Endodermal cell (in vitro differentiated cells): ENCODE data around the gene PCNX1. TPM values are rescaled to one million over a fixed set of nuclear protein-coding genes. Genes with fewer than 3 reads are reported as not detected.

Source experiments
- DNase-seq: peaks from one replicate; pipeline ENCODE4 v3.0.0-alpha.2; 2017
- H3K27ac ChIP-seq: 2 replicates; pipeline ENCODE4 v1.5.1; 2013; ENCODE audit warnings: mild to moderate bottlenecking, low read depth, low read length, moderate library complexity
- H3K27me3 ChIP-seq: 2 replicates; pipeline ENCODE4 v1.6.1; 2013; ENCODE audit warnings: mild to moderate bottlenecking, low read length, moderate library complexity; ENCODE audit not compliant: insufficient read depth, control insufficient read depth, poor library complexity, severe bottlenecking
- H3K36me3 ChIP-seq: 2 replicates; pipeline ENCODE4 v1.7.0; 2013; ENCODE audit warnings: mild to moderate bottlenecking, low read length, moderate library complexity; ENCODE audit not compliant: control insufficient read depth, insufficient read depth
- H3K4me1 ChIP-seq: one replicate; pipeline ENCODE4 v1.7.0; 2013; ENCODE audit warnings: low read length; ENCODE audit not compliant: control insufficient read depth, insufficient read depth
- H3K4me3 ChIP-seq: 2 replicates; pipeline ENCODE4 v1.5.1; 2013; ENCODE audit warnings: mild to moderate bottlenecking, low read length, moderate library complexity
- H3K9ac ChIP-seq: 2 replicates; pipeline ENCODE4 v1.6.1; 2013; ENCODE audit warnings: mild to moderate bottlenecking, low read length, moderate library complexity; ENCODE audit not compliant: poor library complexity, severe bottlenecking; ENCODE audit errors: extremely low read depth
- H3K9me3 ChIP-seq: 2 replicates; pipeline ENCODE4 v1.6.1; 2013; ENCODE audit warnings: mild to moderate bottlenecking, low read length, moderate library complexity; ENCODE audit not compliant: control insufficient read depth
- H3K27ac Mint-ChIP-seq: 2 replicates; pipeline ENCODE4 v1.8.0; 2020; ENCODE audit warnings: mixed read lengths
- H3K27me3 Mint-ChIP-seq: 2 replicates; pipeline ENCODE4 v1.8.0; 2021; ENCODE audit warnings: mild to moderate bottlenecking, mixed read lengths; ENCODE audit not compliant: insufficient read depth
- H3K36me3 Mint-ChIP-seq: 2 replicates; pipeline ENCODE4 v1.8.0; 2020; ENCODE audit warnings: low read depth, mixed read lengths
- H3K4me1 Mint-ChIP-seq: 2 replicates; pipeline ENCODE4 v1.8.0; 2020; ENCODE audit warnings: mixed read lengths
- H3K4me3 Mint-ChIP-seq: 2 replicates; pipeline ENCODE4 v1.8.0; 2020; ENCODE audit warnings: mild to moderate bottlenecking, moderate library complexity, mixed read lengths
- H3K9me3 Mint-ChIP-seq: 2 replicates; pipeline ENCODE4 v1.8.0; 2020; ENCODE audit warnings: mild to moderate bottlenecking, mixed read lengths
- WGBS, 2 experiments: methylation state at CpG; one replicate each; pipeline versions ENCODE4 v1.1.5 to v1.1.7; 2013; ENCODE audit warnings: missing lambda C conversion rate in 2 of 2, mixed read lengths in 1 of 2; ENCODE audit not compliant: insufficient coverage in 1 of 2, insufficient read length in 1 of 2; 5-methylcytosine and 5-hydroxymethylcytosine counted together
- total RNA-seq, 2 donors: library from RNA; stranded (reverse); fragmentation: NEBNext Ultra II Directional in 1 of 2; extraction: Animal tissue kit (Norgen Biotek cat#: 25700) in 1 of 2; gene quantifications; 2 replicates in 1 of 2; 3 replicates in 1 of 2; pipeline ENCODE4 v1.2.1, GENCODE V29; 2021
- TF ChIP-seq, protein P1 (sequence below): fragments of 200-600 bp; sonication (generic); conservative IDR thresholded peaks from 2 replicates; pipeline ENCODE4 v1.5.0; 2021; ENCODE audit warnings: antibody characterized with exemption, mild to moderate bottlenecking

Gene PCNX1
- total RNA-seq, 2 donors from 2014 or later, result 68.2 TPM

DNA sequence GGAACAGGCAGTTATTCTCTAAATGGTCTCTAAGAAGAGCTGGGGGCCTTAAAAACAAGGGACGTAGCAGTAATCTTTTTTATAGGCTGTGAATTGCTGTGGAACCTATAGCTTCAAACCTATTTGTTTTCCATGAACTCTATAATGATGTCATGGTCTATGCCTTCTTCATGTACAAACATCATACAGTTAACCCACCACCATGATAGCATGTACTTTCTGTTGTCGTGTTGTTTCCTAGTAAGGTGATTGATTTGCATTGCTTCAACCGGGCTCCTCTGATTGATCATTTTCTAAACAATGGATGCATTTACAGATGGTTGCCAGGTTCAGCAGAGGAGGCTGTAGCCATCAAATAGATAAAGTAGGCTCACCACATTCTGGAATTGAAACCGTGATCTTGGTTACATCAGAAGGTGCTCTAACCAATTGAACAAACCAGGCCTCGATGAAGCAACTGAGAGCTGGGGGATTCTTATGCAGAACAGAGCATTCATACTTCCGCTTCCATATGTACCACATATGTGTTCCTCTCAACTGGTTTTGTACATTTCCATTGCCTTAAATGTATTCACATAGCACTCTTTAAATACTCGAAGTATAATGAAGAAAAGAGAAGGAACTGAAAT lies 25.6 kb upstream of the PCNX1 start:
- Histone ChIP-seq H3K27me3 (no peaks in the 10 kb centered on the region), H3K4me1 (no peaks in the 10 kb centered on the region), H3K27ac (no peak overlapping the region), H3K36me3 (no peaks in the 10 kb centered on the region), H3K9me3 (no peaks in the 10 kb centered on the region), H3K9ac (no peak overlapping the region), H3K4me3 (no peak overlapping the region)
- H3K27me3 Mint-ChIP-seq, result no peaks in the 10 kb centered on the region
- 91 to 95% methylated on average over 7 of the region's 7 CpGs for WGBS, 2 experiments
- no peak overlapping the region for H3K4me3 Mint-ChIP-seq
- peaks cover 3% of the 10 kb centered on the region for H3K9me3 Mint-ChIP-seq
- H3K27ac Mint-ChIP-seq, result no peak overlapping the region
- TF ChIP-seq, protein P1, sequence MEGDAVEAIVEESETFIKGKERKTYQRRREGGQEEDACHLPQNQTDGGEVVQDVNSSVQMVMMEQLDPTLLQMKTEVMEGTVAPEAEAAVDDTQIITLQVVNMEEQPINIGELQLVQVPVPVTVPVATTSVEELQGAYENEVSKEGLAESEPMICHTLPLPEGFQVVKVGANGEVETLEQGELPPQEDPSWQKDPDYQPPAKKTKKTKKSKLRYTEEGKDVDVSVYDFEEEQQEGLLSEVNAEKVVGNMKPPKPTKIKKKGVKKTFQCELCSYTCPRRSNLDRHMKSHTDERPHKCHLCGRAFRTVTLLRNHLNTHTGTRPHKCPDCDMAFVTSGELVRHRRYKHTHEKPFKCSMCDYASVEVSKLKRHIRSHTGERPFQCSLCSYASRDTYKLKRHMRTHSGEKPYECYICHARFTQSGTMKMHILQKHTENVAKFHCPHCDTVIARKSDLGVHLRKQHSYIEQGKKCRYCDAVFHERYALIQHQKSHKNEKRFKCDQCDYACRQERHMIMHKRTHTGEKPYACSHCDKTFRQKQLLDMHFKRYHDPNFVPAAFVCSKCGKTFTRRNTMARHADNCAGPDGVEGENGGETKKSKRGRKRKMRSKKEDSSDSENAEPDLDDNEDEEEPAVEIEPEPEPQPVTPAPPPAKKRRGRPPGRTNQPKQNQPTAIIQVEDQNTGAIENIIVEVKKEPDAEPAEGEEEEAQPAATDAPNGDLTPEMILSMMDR, result no peak
- no peak for DNase-seq
- H3K4me1 Mint-ChIP-seq, result peaks cover 5% of the 10 kb centered on the region
- no peaks in the 10 kb centered on the region for H3K36me3 Mint-ChIP-seq

- H3K36me3 ChIP-seq, result no peaks in the 10 kb centered on the region
- H3K4me1 ChIP-seq, result no peaks in the 10 kb centered on the region
- Mint-ChIP-seq H3K4me1 (peaks cover 8% of the 10 kb centered on the region), H3K36me3 (no peaks in the 10 kb centered on the region), H3K4me3 (no peak overlapping the region), H3K9me3 (no peaks in the 10 kb centered on the region), H3K27me3 (no peaks in the 10 kb centered on the region), H3K27ac (no peak overlapping the region)
- no peaks in the 10 kb centered on the region for H3K27me3 ChIP-seq
- TF ChIP-seq, protein P1, result no peak
- 81 to 93% methylated on average over 5 to 6 of the region's 6 CpGs for WGBS, 2 experiments
- H3K9me3 ChIP-seq, result no peaks in the 10 kb centered on the region
- no peak overlapping the region for H3K27ac ChIP-seq
- H3K4me3 ChIP-seq, result no peak overlapping the region
- DNase-seq, result no peak
- H3K9ac ChIP-seq, result no peak overlapping the region
These were observed 24.3 kb upstream of the PCNX1 start for GRCh38 chr14:70882776-70883492.

DNA sequence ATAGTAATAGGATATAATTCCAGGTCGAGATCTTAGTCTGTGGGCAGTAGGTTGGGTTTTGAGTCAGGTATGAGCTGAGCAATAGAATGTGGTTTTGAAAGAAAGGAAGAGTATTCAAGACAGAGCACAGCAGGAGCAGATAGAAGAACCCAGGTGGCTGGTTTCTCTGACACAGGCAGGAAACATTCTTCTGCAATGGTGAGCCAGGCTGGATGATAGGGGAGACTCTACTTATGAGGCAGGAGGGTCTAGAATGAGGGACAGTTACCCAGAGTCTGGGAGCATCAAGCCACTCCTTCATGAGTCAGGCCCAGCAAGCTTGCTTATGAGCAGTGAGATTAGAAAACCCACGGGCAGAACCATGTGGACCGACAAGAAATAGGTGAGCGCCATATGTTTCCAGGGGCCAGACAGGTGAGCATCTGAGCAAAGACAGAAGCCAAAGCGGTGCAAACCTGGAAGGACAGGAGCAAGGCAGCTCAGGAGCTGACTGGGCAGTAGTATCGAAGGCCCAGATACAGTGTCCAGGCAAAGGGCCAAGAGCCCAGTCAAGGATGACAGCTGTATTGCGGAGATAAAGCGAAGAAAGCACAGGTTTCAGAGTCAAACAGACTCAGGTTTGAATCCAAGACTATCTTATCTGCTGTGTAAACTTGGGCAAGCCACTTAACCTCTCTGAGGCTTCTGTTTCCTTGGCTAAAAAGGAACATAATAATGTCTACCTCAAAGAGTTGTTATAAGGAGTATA lies 22.5 kb upstream of the PCNX1 start:
- peaks cover 8% of the 10 kb centered on the region for H3K4me1 Mint-ChIP-seq

More for the DNA sequence above, 22.5 kb upstream of the PCNX1 start:
- H3K9me3 ChIP-seq, result no peaks in the 10 kb centered on the region
- no peaks in the 10 kb centered on the region for H3K36me3 Mint-ChIP-seq
- no peaks in the 10 kb centered on the region for H3K4me1 ChIP-seq
- H3K27me3 Mint-ChIP-seq, result no peaks in the 10 kb centered on the region
- no peaks in the 10 kb centered on the region for H3K27me3 ChIP-seq
- no peak overlapping the region for H3K27ac Mint-ChIP-seq
- no peak for DNase-seq
- H3K4me3 Mint-ChIP-seq, result no peak overlapping the region
- no peak overlapping the region for H3K27ac ChIP-seq
- no peaks in the 10 kb centered on the region for H3K9me3 Mint-ChIP-seq
- H3K9ac ChIP-seq, result no peak overlapping the region
- H3K4me3 ChIP-seq, result no peak overlapping the region
- TF ChIP-seq, protein P1, result no peak
- 91 to 93% methylated on average over 8 of the region's 8 CpGs for WGBS, 2 experiments
- H3K36me3 ChIP-seq, result no peaks in the 10 kb centered on the region
